NCI-H226 (cell line): ENCODE results near the gene CCDC187.
A peak's percentile ranks its signal among the peaks of the same experiment; 100 is the strongest.
"Not testable (repeated sequence)": the region's sequence is repeated elsewhere in the genome, so short reads cannot be mapped to it uniquely, and the experiment has no call there.

Source experiments
- DNase-seq: peaks from one replicate; pipeline ENCODE4 v3.0.0-alpha.2; 2015

Gene CCDC187

GRCh38 chr9:136283291-136284235 lies 20.3 kb downstream of the CCDC187 start:
- DNase-seq, result peak; percentile 25

- DNase-seq, result no peak
Observed at GRCh38 chr9:136282272-136282861, 21.5 kb downstream of the CCDC187 start.

- no peak for DNase-seq
Observed at GRCh38 chr9:136281421-136282271, 22.2 kb downstream of the CCDC187 start.

GRCh38 chr9:136280535-136281315 lies 23.2 kb downstream of the CCDC187 start:
- no peak for DNase-seq

- no peak for DNase-seq
Observed at GRCh38 chr9:136279471-136279870, 24.4 kb downstream of the CCDC187 start.

- DNase-seq, result no peak
Observed at GRCh38 chr9:136278894-136279293, 25.0 kb downstream of the CCDC187 start.

- DNase-seq, result no peak
Observed at GRCh38 chr9:136278221-136278620, 25.7 kb downstream of the CCDC187 start.

GRCh38 chr9:136277746-136278145 lies 26.1 kb downstream of the CCDC187 start:
- DNase-seq, result no peak

- DNase-seq, result no peak
Observed at GRCh38 chr9:136276716-136277115, 27.2 kb downstream of the CCDC187 start.

GRCh38 chr9:136275655-136276429 lies 28.1 kb downstream of the CCDC187 start:
- DNase-seq, result no peak

- no peak for DNase-seq
Observed at GRCh38 chr9:136274786-136275654, 28.9 kb downstream of the CCDC187 start.

GRCh38 chr9:136273921-136274785 lies 29.7 kb downstream of the CCDC187 start:
- no peak for DNase-seq

- DNase-seq, result no peak
Observed at GRCh38 chr9:136273244-136273865, 30.5 kb downstream of the CCDC187 start.

GRCh38 chr9:136270173-136270705 lies 33.7 kb downstream of the CCDC187 start:
- no peak for DNase-seq

GRCh38 chr9:136268735-136269134 lies 35.2 kb downstream of the CCDC187 start:
- DNase-seq, result no peak

- DNase-seq, result no peak
Observed at GRCh38 chr9:136268318-136268717, 35.6 kb downstream of the CCDC187 start.

GRCh38 chr9:136267261-136268111 lies 36.4 kb downstream of the CCDC187 start:
- DNase-seq, result peak; percentile 72

GRCh38 chr9:136266641-136267040 lies 37.3 kb downstream of the CCDC187 start:
- DNase-seq, result not testable (repeated sequence)
